ES-I3 (cell line): Measurements from ENCODE around the gene CEP128.

ENCODE experiments used
- H3K36me3 ChIP-seq: 2 replicates; pipeline ENCODE4 v1.6.1; 2013; ENCODE audit warnings: mild to moderate bottlenecking, low read length, control low read depth, moderate library complexity; ENCODE audit not compliant: insufficient read depth
- H3K4me1 ChIP-seq: 2 replicates; pipeline ENCODE4 v1.6.1; 2013; ENCODE audit warnings: mild to moderate bottlenecking, control low read depth, low read length; ENCODE audit not compliant: insufficient read depth
- H3K9ac ChIP-seq: 2 replicates; pipeline ENCODE4 v1.6.1; 2013; ENCODE audit warnings: low read depth, mild to moderate bottlenecking, low read length, moderate library complexity
- H3K9me3 ChIP-seq: 2 replicates; pipeline ENCODE4 v1.6.1; 2013; ENCODE audit warnings: mild to moderate bottlenecking, low read length, moderate library complexity; ENCODE audit not compliant: control insufficient read depth, insufficient read depth

CEP128 gene

DNA sequence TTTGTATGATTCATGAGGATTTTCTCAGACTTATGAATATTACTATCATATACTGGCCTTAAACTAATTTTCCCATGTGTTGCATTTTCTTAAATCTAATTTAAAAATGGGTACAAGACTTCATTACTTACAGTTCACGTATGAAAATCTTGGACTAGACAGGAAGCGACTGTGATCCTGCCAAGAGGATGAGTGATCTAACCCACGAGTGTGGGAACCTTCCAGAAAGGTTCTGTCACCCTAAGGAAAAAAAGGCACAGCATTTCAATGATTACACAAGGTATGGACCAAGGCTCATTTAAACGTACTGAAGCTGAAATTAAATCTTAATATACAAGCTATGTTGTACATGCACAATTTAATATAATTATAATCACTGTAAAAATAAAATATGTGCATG, 436.8 kb downstream of the CEP128 start:
- Histone ChIP-seq H3K4me1 (no peaks in the 10 kb centered on the region), H3K36me3 (no peaks in the 10 kb centered on the region), H3K9ac (no peak overlapping the region), H3K9me3 (no peaks in the 10 kb centered on the region)

- H3K36me3 ChIP-seq = no peaks in the 10 kb centered on the region
- H3K9me3 ChIP-seq = no peaks in the 10 kb centered on the region
- H3K4me1 ChIP-seq = no peaks in the 10 kb centered on the region
- no peak overlapping the region for H3K9ac ChIP-seq
Measured at GRCh38 chr14:80498533-80498932, 443.0 kb downstream of the CEP128 start.

GRCh38 chr14:80496090-80496489, 445.4 kb downstream of the CEP128 start:
- Histone ChIP-seq H3K9me3 (no peaks in the 10 kb centered on the region), H3K36me3 (no peaks in the 10 kb centered on the region), H3K4me1 (no peaks in the 10 kb centered on the region), H3K9ac (no peak overlapping the region)

- H3K36me3 ChIP-seq = no peaks in the 10 kb centered on the region
- no peak overlapping the region for H3K9ac ChIP-seq
- H3K9me3 ChIP-seq = no peaks in the 10 kb centered on the region
- H3K4me1 ChIP-seq = no peaks in the 10 kb centered on the region
Measured at GRCh38 chr14:80494769-80495168, 446.8 kb downstream of the CEP128 start.

- H3K4me1 ChIP-seq = no peaks in the 10 kb centered on the region
- no peaks in the 10 kb centered on the region for H3K36me3 ChIP-seq
- H3K9ac ChIP-seq = no peak overlapping the region
- no peaks in the 10 kb centered on the region for H3K9me3 ChIP-seq
Measured at GRCh38 chr14:80493620-80494019, 447.9 kb downstream of the CEP128 start.

DNA sequence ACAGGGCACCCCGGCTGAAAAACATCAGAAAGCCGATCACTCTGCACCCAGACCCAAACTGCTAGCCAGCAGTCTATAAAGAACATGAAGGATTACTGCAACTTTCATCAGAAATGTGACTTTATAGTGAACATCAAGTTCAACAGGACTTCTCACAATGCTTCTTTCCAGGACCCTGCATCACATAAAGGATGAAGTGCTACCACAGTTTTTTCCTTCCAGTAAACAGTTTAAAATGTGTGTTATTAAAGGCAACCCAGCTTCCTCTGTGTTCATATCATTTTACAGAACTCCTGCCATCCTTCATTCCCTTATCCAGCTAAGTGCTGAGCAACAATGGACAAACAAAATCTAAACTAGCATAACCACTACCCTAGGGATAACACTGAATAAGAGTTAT, 449.9 kb downstream of the CEP128 start:
- H3K4me1 ChIP-seq = no peaks in the 10 kb centered on the region
- H3K9me3 ChIP-seq = no peaks in the 10 kb centered on the region
- no peaks in the 10 kb centered on the region for H3K36me3 ChIP-seq
- H3K9ac ChIP-seq = no peak overlapping the region

GRCh38 chr14:80491131-80491530, 450.4 kb downstream of the CEP128 start:
- Histone ChIP-seq H3K4me1 (no peaks in the 10 kb centered on the region), H3K9ac (no peak overlapping the region), H3K36me3 (no peaks in the 10 kb centered on the region), H3K9me3 (no peaks in the 10 kb centered on the region)

- Histone ChIP-seq H3K4me1 (no peaks in the 10 kb centered on the region), H3K9me3 (no peaks in the 10 kb centered on the region), H3K9ac (no peak overlapping the region), H3K36me3 (no peaks in the 10 kb centered on the region)
Measured at GRCh38 chr14:80489513-80489912, 452.0 kb downstream of the CEP128 start.

DNA sequence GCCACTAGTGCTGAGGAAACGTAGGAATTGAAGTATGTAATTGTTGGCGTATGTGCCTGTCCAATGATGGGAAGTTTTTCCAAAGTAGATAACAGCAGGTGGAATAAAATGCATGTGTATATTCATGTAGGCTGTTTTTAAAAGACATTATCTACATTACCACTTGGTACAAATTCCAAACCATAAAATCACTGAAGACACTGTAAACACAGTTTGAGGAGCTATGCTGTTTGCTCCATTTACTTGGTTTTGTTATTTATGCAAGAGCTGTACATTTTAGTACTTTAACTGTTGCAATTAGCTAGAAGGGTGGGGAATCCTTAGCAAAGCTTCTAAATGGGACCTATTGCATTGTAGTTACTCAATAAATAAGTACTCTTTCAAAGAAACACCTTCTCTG, 455.8 kb downstream of the CEP128 start:
- H3K36me3 ChIP-seq = no peaks in the 10 kb centered on the region
- no peaks in the 10 kb centered on the region for H3K9me3 ChIP-seq
- H3K4me1 ChIP-seq = no peaks in the 10 kb centered on the region
- H3K9ac ChIP-seq = no peak overlapping the region

DNA sequence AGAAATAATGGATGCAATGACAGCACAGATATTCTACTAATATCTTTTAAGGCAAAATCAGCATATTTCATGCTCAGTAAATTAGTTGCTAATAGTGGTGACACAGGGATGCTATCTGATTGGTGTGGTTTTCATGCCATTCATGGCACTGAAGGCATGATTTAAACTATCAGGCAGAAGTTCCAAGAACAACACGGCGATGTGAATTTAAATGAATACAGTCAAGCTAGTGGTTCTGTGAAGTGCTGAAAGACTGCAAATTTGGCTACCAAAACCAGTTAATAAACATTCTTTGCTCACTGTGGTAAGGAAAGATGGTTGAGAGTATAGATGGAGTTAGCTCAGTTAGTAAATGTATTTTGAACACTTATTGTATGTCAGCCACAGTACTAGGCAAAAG, 458.2 kb downstream of the CEP128 start:
- no peaks in the 10 kb centered on the region for H3K4me1 ChIP-seq
- H3K9me3 ChIP-seq = no peaks in the 10 kb centered on the region
- no peak overlapping the region for H3K9ac ChIP-seq
- H3K36me3 ChIP-seq = no peaks in the 10 kb centered on the region

DNA sequence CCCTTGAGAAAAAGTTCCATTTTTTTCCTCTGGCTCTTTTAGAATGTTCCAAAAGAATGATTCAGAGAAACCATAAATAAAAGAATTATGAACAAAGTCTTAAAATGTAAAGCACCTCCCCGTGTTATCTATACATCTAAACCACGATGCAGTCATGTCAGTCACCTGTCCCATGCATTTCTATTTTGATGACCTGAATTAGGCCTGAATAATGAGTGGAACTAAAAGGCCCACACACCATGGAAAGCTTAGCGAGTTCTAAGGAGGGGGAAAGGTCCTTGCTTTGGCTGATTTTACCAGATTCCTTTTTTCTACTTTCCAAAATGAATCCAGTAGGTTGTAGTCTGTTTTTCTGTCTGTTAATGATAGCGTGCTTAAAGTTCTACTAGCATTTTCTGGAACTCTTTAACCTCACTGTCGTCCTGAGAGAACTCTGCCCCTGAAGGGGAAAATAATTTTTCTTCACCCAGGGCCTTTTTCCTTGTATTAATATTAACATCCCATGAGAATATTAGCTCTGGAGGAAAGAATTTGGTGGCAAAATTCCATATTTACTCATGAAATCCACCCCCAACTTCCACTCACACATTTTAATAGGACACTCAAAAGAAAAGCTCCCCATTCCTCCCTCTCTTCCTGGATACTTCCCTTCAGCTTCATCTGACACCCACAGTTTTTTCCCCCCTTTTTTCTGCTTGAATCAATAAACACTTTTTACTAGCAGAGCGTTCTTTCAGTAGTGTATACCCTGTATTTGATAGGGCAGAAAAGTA, 464.0 kb downstream of the CEP128 start:
- Histone ChIP-seq H3K9me3 (no peaks in the 10 kb centered on the region), H3K4me1 (no peaks in the 10 kb centered on the region), H3K36me3 (no peaks in the 10 kb centered on the region), H3K9ac (no peak overlapping the region)

GRCh38 chr14:80475074-80475473, 466.5 kb downstream of the CEP128 start:
- Histone ChIP-seq H3K36me3 (no peaks in the 10 kb centered on the region), H3K4me1 (no peaks in the 10 kb centered on the region), H3K9ac (no peak overlapping the region), H3K9me3 (no peaks in the 10 kb centered on the region)

DNA sequence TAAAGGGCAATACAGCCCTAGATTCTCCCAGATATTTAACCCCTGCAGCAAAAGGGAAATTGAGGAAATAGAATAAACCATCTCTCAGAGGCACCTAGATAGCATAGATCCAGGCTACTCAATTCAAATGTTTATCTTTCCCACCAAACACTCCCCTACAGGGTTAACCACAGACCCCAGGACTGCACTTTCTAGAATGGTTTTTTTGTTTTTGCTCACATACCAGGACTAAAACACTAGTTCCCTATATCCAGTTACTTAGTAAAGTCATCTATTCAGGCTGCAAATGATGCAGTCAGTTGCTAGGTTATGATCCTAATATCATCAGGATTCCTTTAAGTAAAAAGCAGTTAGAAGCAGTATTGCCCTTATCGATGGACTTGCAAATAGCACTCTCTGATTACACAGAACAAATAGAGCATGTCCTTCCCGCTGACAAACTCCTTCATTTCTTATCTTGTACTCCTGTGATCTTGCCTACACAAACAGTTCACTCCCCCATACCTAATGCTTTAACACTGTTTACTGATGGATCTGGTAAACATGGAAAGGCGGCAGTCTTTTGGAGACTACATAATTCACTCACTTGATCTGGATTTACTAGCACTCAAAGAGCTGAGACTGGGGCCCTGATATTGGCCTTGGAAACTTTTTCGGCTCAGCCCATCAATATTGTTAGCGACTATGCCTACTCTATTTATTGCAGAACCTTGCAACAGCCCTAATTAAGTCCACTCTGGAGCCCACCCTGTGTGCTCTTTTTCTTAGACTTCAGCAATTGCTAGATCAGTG, 473.0 kb downstream of the CEP128 start:
- Histone ChIP-seq H3K4me1 (no peaks in the 10 kb centered on the region), H3K9me3 (no peaks in the 10 kb centered on the region), H3K36me3 (no peaks in the 10 kb centered on the region), H3K9ac (no peak overlapping the region)

DNA sequence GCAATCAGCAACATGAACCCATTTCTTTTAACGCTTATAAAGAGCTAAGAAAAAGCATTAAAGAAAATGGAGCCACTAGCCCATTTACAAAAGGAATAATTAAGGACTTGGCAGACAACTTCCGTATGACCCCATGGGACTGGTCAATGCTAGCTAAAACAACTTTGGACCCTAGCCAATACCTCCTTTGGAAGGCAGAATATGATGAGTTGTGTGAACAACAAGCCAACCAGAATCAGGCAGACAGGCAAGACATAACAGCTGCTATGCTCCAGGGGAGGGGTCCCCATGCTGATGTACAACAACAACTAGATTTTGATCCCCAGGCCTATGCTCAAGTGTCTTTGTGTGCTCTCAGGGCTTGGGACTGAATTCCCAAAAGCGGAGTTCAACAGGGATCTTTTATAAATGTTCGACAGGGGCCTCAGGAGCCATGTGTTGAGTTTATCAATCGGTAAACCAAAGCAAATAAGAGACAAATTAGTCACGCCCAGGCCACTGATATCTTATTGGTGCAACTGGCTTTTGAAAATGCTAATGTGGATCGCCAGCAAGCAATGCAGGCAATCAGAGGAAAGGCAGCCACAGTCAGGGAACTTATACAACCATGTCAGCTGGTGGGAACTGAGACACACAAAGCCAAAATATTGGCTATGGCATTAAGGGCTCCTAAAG, 475.9 kb downstream of the CEP128 start:
- no peaks in the 10 kb centered on the region for H3K9me3 ChIP-seq
- H3K36me3 ChIP-seq = no peaks in the 10 kb centered on the region
- H3K9ac ChIP-seq = no peak overlapping the region
- no peaks in the 10 kb centered on the region for H3K4me1 ChIP-seq
